OCI-LY3 (cell line): ENCODE measurements around the gene LEO1.

Experiments used
- CTCF ChIP-seq: fragments of 200-600, 300-600 bp; sonication (generic); IDR thresholded peaks from 2 replicates; pipeline ENCODE4 v1.5.1; 2014; ENCODE audit warnings: antibody characterized with exemption, low read length, low read depth
- EZH2phosphoT487 ChIP-seq: fragments of 200-600 bp; shearing (Covaris generic); IDR thresholded peaks from 2 replicates; pipeline ENCODE4 v1.6.1; 2018; ENCODE audit warnings: antibody characterized with exemption, mixed run types, low read depth

GRCh38 chr15:51955504-51955903 lies 16.1 kb downstream of the LEO1 start:
- no peak for TF ChIP-seq EZH2phosphoT487
- no peak for TF ChIP-seq CTCF
